HFFc6 (cell line): ENCODE results near the gene MOGAT3. TPM values are rescaled to one million over a fixed set of nuclear protein-coding genes. Genes with fewer than 3 reads are reported as not detected.

Source experiments
- DNase-seq: peaks from one replicate; pipeline ENCODE4 v3.0.0-alpha.2; 2018
- H3K27ac Mint-ChIP-seq: 2 replicates; pipeline ENCODE4 v1.8.0; 2020; ENCODE audit warnings: mild to moderate bottlenecking, mixed read lengths
- H3K27me3 Mint-ChIP-seq: 2 replicates; pipeline ENCODE4 v1.8.0; 2021; ENCODE audit warnings: mild to moderate bottlenecking, moderate library complexity, mixed read lengths; ENCODE audit not compliant: insufficient read depth
- H3K36me3 Mint-ChIP-seq: 2 replicates; pipeline ENCODE4 v1.8.0; 2021; ENCODE audit warnings: low read depth, mixed read lengths
- H3K4me1 Mint-ChIP-seq: 2 replicates; pipeline ENCODE4 v1.8.0; 2020; ENCODE audit warnings: low read depth, mixed read lengths
- H3K4me3 Mint-ChIP-seq: 2 replicates; pipeline ENCODE4 v1.8.0; 2020; ENCODE audit warnings: mild to moderate bottlenecking, moderate library complexity, mixed read lengths
- H3K9me3 Mint-ChIP-seq: 2 replicates; pipeline ENCODE4 v1.8.0; 2020; ENCODE audit warnings: mild to moderate bottlenecking, mixed read lengths
- total RNA-seq, 6 experiments: library from RNA; stranded (reverse); fragmentation: NEBNext Ultra II Directional; extraction: Animal tissue kit (Norgen Biotek cat#: 25700); gene quantifications; 2 replicates in 1 of 6; 3 replicates in 5 of 6; pipeline ENCODE4 v1.2.3, GENCODE V29; 2021
- TF ChIP-seq, protein P1 (sequence below): fragments of 200-600 bp; sonication (generic); IDR thresholded peaks from 2 replicates; pipeline ENCODE4 v1.5.0; 2021; ENCODE audit warnings: antibody characterized with exemption, mild to moderate bottlenecking

The MOGAT3 gene
- total RNA-seq, 6 experiments from 2014 or later: not detected

GRCh38 chr7:101179713-101180112 is 21.1 kb downstream of the MOGAT3 start:
- Mint-ChIP-seq H3K27me3 (peaks cover 53% of the 10 kb centered on the region), H3K27ac (no peak overlapping the region), H3K4me3 (no peak overlapping the region), H3K4me1 (peaks cover 17% of the 10 kb centered on the region), H3K9me3 (peaks cover 6% of the 10 kb centered on the region; the same call in 1 of the 2 replicates), H3K36me3 (no peaks in the 10 kb centered on the region)
- TF ChIP-seq, protein P1, sequence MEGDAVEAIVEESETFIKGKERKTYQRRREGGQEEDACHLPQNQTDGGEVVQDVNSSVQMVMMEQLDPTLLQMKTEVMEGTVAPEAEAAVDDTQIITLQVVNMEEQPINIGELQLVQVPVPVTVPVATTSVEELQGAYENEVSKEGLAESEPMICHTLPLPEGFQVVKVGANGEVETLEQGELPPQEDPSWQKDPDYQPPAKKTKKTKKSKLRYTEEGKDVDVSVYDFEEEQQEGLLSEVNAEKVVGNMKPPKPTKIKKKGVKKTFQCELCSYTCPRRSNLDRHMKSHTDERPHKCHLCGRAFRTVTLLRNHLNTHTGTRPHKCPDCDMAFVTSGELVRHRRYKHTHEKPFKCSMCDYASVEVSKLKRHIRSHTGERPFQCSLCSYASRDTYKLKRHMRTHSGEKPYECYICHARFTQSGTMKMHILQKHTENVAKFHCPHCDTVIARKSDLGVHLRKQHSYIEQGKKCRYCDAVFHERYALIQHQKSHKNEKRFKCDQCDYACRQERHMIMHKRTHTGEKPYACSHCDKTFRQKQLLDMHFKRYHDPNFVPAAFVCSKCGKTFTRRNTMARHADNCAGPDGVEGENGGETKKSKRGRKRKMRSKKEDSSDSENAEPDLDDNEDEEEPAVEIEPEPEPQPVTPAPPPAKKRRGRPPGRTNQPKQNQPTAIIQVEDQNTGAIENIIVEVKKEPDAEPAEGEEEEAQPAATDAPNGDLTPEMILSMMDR: no peak
- DNase-seq: no peak

DNA sequence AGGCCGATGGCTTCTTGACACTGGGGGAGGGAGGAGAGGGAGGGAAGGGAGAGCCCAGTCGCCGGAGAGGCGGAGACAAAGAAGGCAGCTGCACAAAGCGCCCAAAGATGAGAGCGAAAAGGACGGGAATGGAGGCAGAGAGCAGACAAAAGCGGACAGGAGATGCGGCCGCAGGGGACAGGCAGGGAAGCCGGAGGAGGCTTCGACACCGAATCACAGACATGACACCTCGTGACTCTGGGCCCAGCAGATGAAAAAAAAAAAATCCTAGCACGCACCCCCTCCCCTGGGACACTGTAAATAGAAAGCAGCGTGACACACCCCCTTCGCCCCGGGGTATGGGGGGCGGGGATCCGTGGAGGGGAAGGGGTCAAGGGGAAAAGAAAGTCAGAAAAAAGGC is 21.7 kb downstream of the MOGAT3 start:
- Mint-ChIP-seq H3K9me3 (peaks cover 6% of the 10 kb centered on the region; the same call in 1 of the 2 replicates), H3K27ac (no peak overlapping the region), H3K4me3 (peak overlapping the region; percentile 60), H3K36me3 (no peaks in the 10 kb centered on the region), H3K4me1 (peaks cover 15% of the 10 kb centered on the region), H3K27me3 (peaks cover 54% of the 10 kb centered on the region)
- TF ChIP-seq, protein P1: no peak
- no peak for DNase-seq

DNA sequence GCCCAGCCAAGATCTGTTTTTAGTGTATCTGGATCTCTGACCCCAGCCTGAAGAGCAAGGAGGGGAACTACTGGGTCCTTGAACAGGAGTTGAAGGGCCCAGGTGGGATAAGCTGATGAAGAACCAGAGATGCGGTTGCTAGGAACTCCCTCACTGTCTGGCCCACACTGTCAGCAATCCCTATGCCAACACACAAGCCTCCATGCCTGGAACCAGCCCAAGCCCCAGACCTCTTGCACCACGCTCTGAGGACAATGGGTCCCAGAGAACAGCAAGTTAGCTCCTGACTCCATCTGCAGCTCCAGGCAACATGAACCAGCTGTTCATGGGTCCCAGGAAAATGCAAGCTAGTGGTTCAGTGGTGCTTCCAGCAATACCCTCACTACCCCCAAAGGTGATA is 23.2 kb downstream of the MOGAT3 start:
- Mint-ChIP-seq H3K4me1 (peaks cover 27% of the 10 kb centered on the region), H3K4me3 (no peak overlapping the region), H3K9me3 (peaks cover 6% of the 10 kb centered on the region; the same call in 1 of the 2 replicates), H3K27me3 (peaks cover 64% of the 10 kb centered on the region), H3K36me3 (no peaks in the 10 kb centered on the region), H3K27ac (no peak overlapping the region)
- TF ChIP-seq, protein P1: no peak
- DNase-seq: no peak

DNA sequence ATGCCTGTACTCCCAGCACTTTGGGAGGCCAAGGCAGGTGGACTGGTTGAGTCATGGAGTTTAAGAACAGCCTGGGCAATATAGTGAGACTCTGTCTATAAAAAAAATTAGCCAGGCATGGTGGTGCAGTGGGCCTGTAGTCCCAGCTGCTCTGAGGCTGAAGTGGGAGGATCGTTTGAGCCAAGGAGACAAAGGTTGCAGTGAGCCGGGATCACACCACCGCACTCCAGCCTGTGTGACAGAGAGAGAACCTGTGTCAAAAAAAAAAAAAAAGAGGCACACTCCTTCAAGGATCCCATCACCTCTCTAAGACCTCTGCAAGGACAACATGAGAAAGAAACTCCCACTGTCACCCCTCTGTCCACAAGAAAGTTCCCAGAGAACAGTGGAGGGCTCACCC is 25.2 kb downstream of the MOGAT3 start:
- peaks cover 35% of the 10 kb centered on the region for H3K4me1 Mint-ChIP-seq
- TF ChIP-seq, protein P1: no peak
- peaks cover 70% of the 10 kb centered on the region for H3K27me3 Mint-ChIP-seq
- no peak overlapping the region for H3K27ac Mint-ChIP-seq
- no peak for DNase-seq
- no peaks in the 10 kb centered on the region for H3K9me3 Mint-ChIP-seq
- no peak overlapping the region for H3K4me3 Mint-ChIP-seq
- no peaks in the 10 kb centered on the region for H3K36me3 Mint-ChIP-seq

DNA sequence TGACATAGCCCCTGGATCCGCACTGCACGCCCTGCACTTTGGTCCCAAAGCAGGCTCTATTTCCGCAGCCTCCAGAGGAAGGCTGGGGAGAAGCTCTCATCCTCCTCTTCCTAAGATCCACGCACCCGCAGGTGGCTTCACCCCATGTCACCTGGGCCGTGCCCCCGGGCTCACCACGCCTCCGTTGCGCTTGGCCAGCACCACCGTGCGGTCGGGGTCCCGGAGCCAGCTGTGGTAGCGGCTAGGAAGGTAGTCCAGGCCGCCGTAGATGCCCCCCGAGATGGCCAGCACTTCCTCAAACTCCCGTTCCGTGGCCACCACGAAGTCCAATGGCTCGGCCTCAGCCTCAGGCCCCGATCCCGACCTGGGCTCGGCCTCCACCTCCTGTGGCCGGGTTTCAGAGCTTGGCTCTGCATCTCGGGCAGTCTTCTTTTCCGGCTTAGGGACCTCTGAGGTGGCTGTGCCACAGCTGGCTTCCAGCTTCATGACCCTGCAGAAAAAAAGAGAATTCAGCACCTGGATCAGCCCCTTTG is 26.4 kb downstream of the MOGAT3 start:
- H3K27ac Mint-ChIP-seq: no peak overlapping the region
- TF ChIP-seq, protein P1: no peak
- peaks cover 45% of the 10 kb centered on the region for H3K4me1 Mint-ChIP-seq
- H3K27me3 Mint-ChIP-seq: peaks cover 72% of the 10 kb centered on the region
- no peaks in the 10 kb centered on the region for H3K36me3 Mint-ChIP-seq
- H3K9me3 Mint-ChIP-seq: no peaks in the 10 kb centered on the region
- no peak for DNase-seq
- H3K4me3 Mint-ChIP-seq: no peak overlapping the region; the same call in 1 of the 2 replicates
